HepG2 (cell line): ENCODE measurements around the gene KRT17. TPM values are rescaled to one million over a fixed set of nuclear protein-coding genes. Genes with fewer than 3 reads are reported as not detected.

Experiments
- DNMT1 ChIP-seq: sonication (generic); formaldehyde crosslinking; IDR thresholded peaks from 2 replicates; pipeline ENCODE4 v1.5.1; 2020; ENCODE audit warnings: mild to moderate bottlenecking, missing genetic modification reagents
- FLYWCH1 ChIP-seq: sonication (generic); formaldehyde crosslinking; IDR thresholded peaks from 2 replicates; pipeline ENCODE4 v1.8.1; 2023; ENCODE audit warnings: mild to moderate bottlenecking, missing genetic modification reagents
- HMGXB3 ChIP-seq: sonication (generic); formaldehyde crosslinking; IDR thresholded peaks from 2 replicates; pipeline ENCODE4 v1.4.0; 2020; ENCODE audit warnings: missing genetic modification reagents, borderline replicate concordance
- HNF1A ChIP-seq, 2 experiments: sonication (generic) in 1 of 2; formaldehyde crosslinking in 1 of 2; IDR thresholded peaks; 2 replicates each; pipeline versions ENCODE4 v1.4.0 to v1.6.1; 2016 to 2020; ENCODE audit warnings: borderline replicate concordance in 1 of 2, low read depth in 1 of 2, mild to moderate bottlenecking in 1 of 2, missing genetic modification reagents in 1 of 2
- MIXL1 ChIP-seq: IDR thresholded peaks from 2 replicates; pipeline ENCODE4 v1.6.1; 2016
- PAXIP1 ChIP-seq: sonication (generic); formaldehyde crosslinking; conservative IDR thresholded peaks from 2 replicates; pipeline ENCODE4 v1.4.0; 2020; ENCODE audit warnings: mild to moderate bottlenecking, missing genetic modification reagents, moderate library complexity
- TCF12 ChIP-seq, 2 experiments: fragments of 450-650 bp in 1 of 2; sonication (generic) in 1 of 2; formaldehyde crosslinking in 1 of 2; IDR thresholded peaks; 2 replicates each; pipeline versions ENCODE4 v1.6.1 to v1.8.0; 2017 to 2022; ENCODE audit warnings: antibody characterized with exemption in 1 of 2, mild to moderate bottlenecking in 1 of 2, missing genetic modification reagents in 1 of 2, moderate library complexity in 1 of 2
- ZNF460 ChIP-seq: sonication (generic); formaldehyde crosslinking; IDR thresholded peaks from 2 replicates; pipeline ENCODE4 v1.5.1; 2020; ENCODE audit warnings: missing genetic modification reagents, mild to moderate bottlenecking, borderline replicate concordance
- ZNF543 ChIP-seq: sonication (generic); formaldehyde crosslinking; IDR thresholded peaks from 2 replicates; pipeline ENCODE4 v1.4.0; 2020; ENCODE audit warnings: mild to moderate bottlenecking, missing genetic modification reagents
- ZNF687 ChIP-seq: sonication (generic); formaldehyde crosslinking; IDR thresholded peaks from 2 replicates; pipeline ENCODE4 v1.5.1; 2020; ENCODE audit warnings: mild to moderate bottlenecking, missing genetic modification reagents, moderate library complexity
- polyA plus RNA-seq, 8 experiments: library from polyadenylated mRNA; depleted of rRNA in 3 of 8; stranded (reverse) in 7 of 8; unstranded in 1 of 8; fragments of >200 nt; fragmentation: Illumina TruSeq in 4 of 8; extraction: Trizol in 4 of 8; gene quantifications; 2 replicates each; pipeline versions ENCODE4 v1.2.1 to v1.2.3, GENCODE V29; 2011 to 2016; ENCODE audit warnings: low read depth in 4 of 8, missing spikeins in 1 of 8, mixed read lengths in 1 of 8; ENCODE audit not compliant: insufficient read depth in 1 of 8
- total RNA-seq, 5 experiments: library from RNA; depleted of rRNA; stranded (reverse); fragments of >200 nt; fragmentation: Illumina TruSeq; extraction: Trizol; gene quantifications; 2 replicates each; pipeline ENCODE4 v1.2.3, GENCODE V29; 2016; ENCODE audit warnings: low read depth in 1 of 5

KRT17 gene
- total and polyA plus RNA-seq, 2 of the 13 experiments (the other 11 are each of a cell fraction or from before 2014, with no cell fraction given), result 0.38 to 0.82 TPM

GRCh38 chr17:41579484-41580243 lies 44.7 kb downstream of the KRT17 start (continued):
- TF ChIP-seq HNF1A (IDR thresholded peaks at IDR 0.05; ENCODE audit: low read depth), result no peak
- TF ChIP-seq HNF1A (CRISPR knock-in tag; IDR thresholded peaks at IDR 0.05; ENCODE audit: borderline replicate concordance), result no peak
- peak; percentile 40; the same call in 1 of the 2 replicates for TF ChIP-seq HMGXB3
- no peak for TF ChIP-seq TCF12 (IDR thresholded peaks at IDR 0.05)
- TF ChIP-seq TCF12 (CRISPR knock-in tag; IDR thresholded peaks at IDR 0.05), result no peak
- TF ChIP-seq DNMT1 (CRISPR knock-in tag), result no peak
- TF ChIP-seq ZNF543 (CRISPR knock-in tag), result no peak
- no peak for TF ChIP-seq MIXL1 (CRISPR knock-in tag)
- no peak for TF ChIP-seq FLYWCH1 (CRISPR knock-in tag)
- no peak for TF ChIP-seq ZNF460 (CRISPR knock-in tag)
- TF ChIP-seq ZNF687, result peak; percentile 39
- no peak for TF ChIP-seq PAXIP1 (CRISPR knock-in tag)
